Suppressor macrophage treated with lipopolysaccharide for 1 hour (primary cell): Measurements from ENCODE around the gene FAM114A1.
"Not testable (repeated sequence)": the region's sequence is repeated elsewhere in the genome, so short reads cannot be mapped to it uniquely, and the experiment has no call there.

Source experiments
- DNase-seq, 3 donors: peaks; one replicate each; pipeline ENCODE4 v3.0.0-alpha.2; 2020 to 2022

FAM114A1 gene

GRCh38 chr4:38979081-38979480, 111.5 kb downstream of the FAM114A1 start:
- DNase-seq, result no peak

- no peak for DNase-seq
Observed at GRCh38 chr4:38979511-38980230, 112.1 kb downstream of the FAM114A1 start.

- DNase-seq, result peak; percentile 61 to 85 (median 73)
Observed at GRCh38 chr4:38980903-38981676, 113.5 kb downstream of the FAM114A1 start.

GRCh38 chr4:38982361-38983095, 114.9 kb downstream of the FAM114A1 start:
- DNase-seq, result no peak

- DNase-seq, result peak; percentile 71 to 80 (median 76)
Observed at GRCh38 chr4:38983291-38983690, 115.7 kb downstream of the FAM114A1 start.

GRCh38 chr4:38983787-38984598, 116.4 kb downstream of the FAM114A1 start:
- DNase-seq, result no peak

GRCh38 chr4:38985410-38986100, 117.9 kb downstream of the FAM114A1 start:
- DNase-seq, result peak; percentile 15 to 40 (median 17)

- DNase-seq, result no peak
Observed at GRCh38 chr4:38987491-38987890, 119.9 kb downstream of the FAM114A1 start.

- DNase-seq, result not testable (repeated sequence)
Observed at GRCh38 chr4:38988353-38988752, 120.7 kb downstream of the FAM114A1 start.

- peak; percentile 35 to 52 (median 36) for DNase-seq
Observed at GRCh38 chr4:38989487-38989886, 121.9 kb downstream of the FAM114A1 start.

- DNase-seq, result no peak
Observed at GRCh38 chr4:38990241-38990640, 122.6 kb downstream of the FAM114A1 start.

GRCh38 chr4:38993683-38994082, 126.1 kb downstream of the FAM114A1 start:
- DNase-seq, result no peak

GRCh38 chr4:38994135-38994534, 126.5 kb downstream of the FAM114A1 start:
- DNase-seq, result no peak
